Activated naive CD8-positive, alpha-beta T cell treated with anti-CD3 and anti-CD28 coated beads, Interleukin-2, amount 10 ng/mL, durations not matched to agents 7 days and 5 days (primary cell): ENCODE results near the gene TST. TPM values are rescaled to one million over a fixed set of nuclear protein-coding genes. Genes with fewer than 3 reads are reported as not detected.

ENCODE experiments used
- ATAC-seq: fragments of 150-1000 bp; cut with Tn5 transposase; one replicate; pipeline ENCODE4 v1.10.0; 2021; ENCODE audit warnings: low read depth, moderate library complexity
- POLR2A ChIA-PET: fragments of 350-600 bp; sonication (Branson Sonifier 250); formaldehyde crosslinking; loops from one replicate; lab custom pipeline; 2021; ENCODE audit warnings: antibody characterized with exemption; lab: Charles Lee
- DNase-seq: peaks from one replicate; pipeline ENCODE4 v3.0.0; 2021
- H3K27ac Mint-ChIP-seq: one replicate; pipeline ENCODE4 v1.8.0; 2022; ENCODE audit warnings: mild to moderate bottlenecking, mixed read lengths
- H3K27me3 Mint-ChIP-seq: one replicate; pipeline ENCODE4 v1.8.0; 2022; ENCODE audit warnings: mild to moderate bottlenecking, moderate library complexity, mixed read lengths
- H3K36me3 Mint-ChIP-seq: one replicate; pipeline ENCODE4 v1.8.0; 2021; ENCODE audit warnings: mild to moderate bottlenecking, mixed read lengths
- H3K4me1 Mint-ChIP-seq: one replicate; pipeline ENCODE4 v1.8.0; 2021; ENCODE audit warnings: mixed read lengths
- H3K4me3 Mint-ChIP-seq: one replicate; pipeline ENCODE4 v1.8.0; 2022; ENCODE audit warnings: mild to moderate bottlenecking, moderate library complexity, mixed read lengths
- H3K9me3 Mint-ChIP-seq: one replicate; pipeline ENCODE4 v1.8.0; 2021; ENCODE audit warnings: mixed read lengths
- total RNA-seq, 2 experiments: library from RNA; stranded (reverse); gene quantifications; one replicate each; pipeline ENCODE4 v1.2.3, GENCODE V29; 2021

The TST gene
- total RNA-seq, 2 experiments from 2014 or later, result 3.7 to 6.1 TPM

DNA sequence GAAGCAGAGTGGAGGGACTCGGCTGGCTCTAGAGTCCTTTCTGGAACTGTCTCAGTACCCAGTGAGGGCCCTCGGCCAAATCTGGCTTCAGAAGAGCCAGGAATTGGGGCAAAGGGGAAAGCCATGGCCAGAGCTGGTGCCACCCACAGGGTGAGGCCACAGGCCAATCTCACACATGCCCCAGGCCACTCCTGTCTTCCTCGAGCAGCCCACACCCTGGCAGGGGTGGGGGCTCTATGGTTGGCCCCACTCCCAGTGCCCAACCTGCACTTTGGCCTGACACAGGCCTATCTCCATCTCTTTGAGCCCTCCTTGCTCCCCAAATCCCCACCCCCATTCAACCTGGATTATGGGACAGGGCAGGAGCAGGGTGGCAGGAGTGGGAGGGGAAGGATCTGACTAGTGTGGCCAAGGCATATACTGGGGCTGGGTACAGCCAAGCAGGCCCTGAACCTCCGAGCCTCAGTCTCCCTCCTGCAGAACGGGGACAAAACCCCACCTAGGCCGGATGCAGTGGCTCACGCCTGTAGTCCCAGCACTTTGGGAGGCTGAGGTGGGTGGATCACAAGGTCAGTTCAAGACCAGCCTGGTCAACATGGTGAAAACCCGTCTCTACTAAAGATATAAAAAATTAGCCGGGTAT is 6.9 kb downstream of the TST start:
- H3K27me3 Mint-ChIP-seq, result peaks cover 10% of the 10 kb centered on the region
- no peak for ATAC-seq
- POLR2A ChIA-PET, result no interaction called here

DNA sequence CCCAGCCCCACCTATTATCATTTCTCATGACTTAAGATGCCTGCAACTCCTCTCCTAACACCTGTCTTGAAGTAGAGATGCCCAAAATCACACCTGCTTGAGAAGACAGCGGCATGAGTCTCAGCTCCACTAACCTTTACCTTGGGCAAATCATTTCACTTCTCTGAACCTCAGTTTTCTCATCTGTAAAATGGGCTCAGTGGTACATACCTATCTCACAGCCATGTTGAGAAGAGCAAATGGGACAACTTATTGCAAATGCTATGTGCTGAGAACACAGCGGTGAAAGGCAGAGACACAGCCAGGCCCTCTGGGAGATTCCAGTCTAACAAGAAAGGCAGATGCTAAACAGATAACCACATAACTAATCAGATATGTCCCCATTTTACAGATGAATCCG is 7.8 kb downstream of the TST start:
- ATAC-seq, result no peak
- POLR2A ChIA-PET, result interaction anchor here (0.6 kb wide), 1 partner anchor 30 kb away, joined by 6 read pairs; no protein-coding TSS in a partner anchor

More for the DNA sequence above, 6.9 kb downstream of the TST start:
- Mint-ChIP-seq H3K9me3 (no peaks in the 10 kb centered on the region), H3K4me1 (peaks cover 3% of the 10 kb centered on the region), H3K27ac (no peak overlapping the region), H3K36me3 (no peaks in the 10 kb centered on the region), H3K4me3 (no peak overlapping the region)
- no peak for DNase-seq

DNA sequence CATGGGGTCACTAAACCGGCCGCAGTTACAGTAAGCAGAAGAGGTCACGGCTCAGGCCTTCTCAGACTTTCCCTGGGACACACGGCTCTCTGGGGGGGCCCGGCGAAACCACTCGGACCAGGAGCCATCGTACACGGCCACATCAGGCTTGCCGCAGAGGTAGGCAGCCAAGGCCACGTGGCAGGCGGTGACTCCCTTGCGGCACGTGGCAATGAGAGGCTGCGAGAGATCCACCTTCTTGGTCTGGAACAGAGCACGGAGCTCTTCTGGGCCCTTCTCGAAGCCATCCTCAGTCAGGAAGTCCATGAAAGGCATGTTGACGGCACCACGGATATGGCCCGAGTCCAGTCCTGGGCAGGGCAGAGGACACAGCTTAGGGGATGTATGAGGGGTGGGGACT is 8.3 kb downstream of the TST start:
- POLR2A ChIA-PET, result interaction anchor here (0.6 kb wide), 1 partner anchor 30 kb away, joined by 6 read pairs; no protein-coding TSS in a partner anchor
- Mint-ChIP-seq H3K27me3 (peaks cover 21% of the 10 kb centered on the region), H3K27ac (no peak overlapping the region)

More for the DNA sequence above, 7.8 kb downstream of the TST start:
- Mint-ChIP-seq H3K4me1 (peaks cover 5% of the 10 kb centered on the region), H3K4me3 (no peak overlapping the region), H3K9me3 (no peaks in the 10 kb centered on the region), H3K36me3 (no peaks in the 10 kb centered on the region), H3K27ac (no peak overlapping the region), H3K27me3 (peaks cover 18% of the 10 kb centered on the region)
- DNase-seq, result no peak

DNA sequence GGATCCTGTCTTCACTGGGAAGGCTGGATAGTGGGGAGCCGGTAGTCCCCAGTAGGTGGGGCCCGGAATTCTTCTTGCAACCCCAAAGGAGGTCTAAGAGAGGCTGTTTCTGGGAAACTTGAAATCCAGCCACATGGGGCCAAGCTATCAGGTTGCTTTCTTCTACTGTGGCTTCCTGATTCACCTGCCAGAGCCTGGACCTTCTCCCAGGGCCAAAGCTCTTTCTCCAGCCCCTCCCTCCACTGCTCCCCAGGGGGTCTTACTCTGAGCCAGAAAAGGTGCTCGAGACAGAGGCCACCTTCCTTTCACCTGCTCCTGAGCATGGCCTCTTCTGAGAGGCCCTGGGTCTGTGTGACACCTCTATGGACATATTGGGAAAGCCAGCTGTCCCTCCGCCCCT is 9.1 kb downstream of the TST start:
- H3K4me3 Mint-ChIP-seq, result no peak overlapping the region
- DNase-seq, result peak; percentile 13
- H3K4me1 Mint-ChIP-seq, result peaks cover 5% of the 10 kb centered on the region
- H3K27me3 Mint-ChIP-seq, result peaks cover 27% of the 10 kb centered on the region
- no peaks in the 10 kb centered on the region for H3K36me3 Mint-ChIP-seq
- no peak for ATAC-seq
- H3K27ac Mint-ChIP-seq, result no peak overlapping the region
- no peaks in the 10 kb centered on the region for H3K9me3 Mint-ChIP-seq
- POLR2A ChIA-PET, result no interaction called here

More for the DNA sequence above, 8.3 kb downstream of the TST start:
- no peak for ATAC-seq
- H3K36me3 Mint-ChIP-seq, result no peaks in the 10 kb centered on the region
- H3K4me1 Mint-ChIP-seq, result peaks cover 5% of the 10 kb centered on the region
- DNase-seq, result peak; percentile 20
- H3K9me3 Mint-ChIP-seq, result no peaks in the 10 kb centered on the region
- H3K4me3 Mint-ChIP-seq, result no peak overlapping the region

DNA sequence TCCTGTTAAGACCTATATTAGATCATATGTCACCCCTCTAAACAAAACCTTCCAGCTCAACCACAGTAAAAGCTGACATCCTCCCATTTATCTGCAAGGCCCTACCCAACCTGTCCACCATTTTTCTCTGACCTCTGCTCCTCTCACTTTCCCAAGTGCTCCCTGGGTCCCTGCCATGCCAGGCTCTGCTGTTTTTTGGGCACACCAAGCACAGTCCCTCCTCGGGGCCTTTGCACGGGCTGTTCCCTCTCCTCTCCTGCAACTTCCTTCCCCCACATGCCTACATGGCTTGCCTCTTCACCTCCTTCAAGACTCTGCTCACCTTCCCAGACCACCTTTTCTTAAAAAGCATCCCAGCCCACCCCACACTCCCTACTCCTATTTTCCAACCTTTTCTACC is 9.8 kb downstream of the TST start:
- POLR2A ChIA-PET, result no interaction called here
- Mint-ChIP-seq H3K36me3 (no peaks in the 10 kb centered on the region), H3K27ac (no peak overlapping the region), H3K9me3 (no peaks in the 10 kb centered on the region), H3K4me1 (peaks cover 5% of the 10 kb centered on the region), H3K27me3 (peaks cover 32% of the 10 kb centered on the region), H3K4me3 (no peak overlapping the region)
- DNase-seq (peak; percentile 2), ATAC-seq (no peak)

DNA sequence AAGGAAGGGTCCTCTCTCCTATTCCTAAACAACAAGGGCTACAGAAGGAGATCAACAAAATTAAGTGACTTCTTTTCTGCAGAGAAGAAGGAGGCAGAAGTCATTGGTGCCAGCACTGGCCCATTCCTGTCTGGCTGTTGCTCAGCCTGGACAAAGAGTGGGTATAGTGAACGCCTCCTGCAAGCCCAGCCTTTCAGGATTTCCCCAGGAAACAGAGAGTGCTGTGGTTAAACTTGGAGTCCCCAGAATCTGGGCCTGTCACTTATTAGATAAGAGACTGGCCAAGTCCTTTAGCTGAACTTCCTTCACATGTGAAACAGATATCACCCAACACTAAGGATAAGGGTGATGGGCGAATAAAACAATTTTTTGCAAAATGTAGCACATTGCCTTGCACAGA is 10.9 kb downstream of the TST start:
- no peak for ATAC-seq
- no peak for DNase-seq
- H3K9me3 Mint-ChIP-seq, result no peaks in the 10 kb centered on the region
- H3K27ac Mint-ChIP-seq, result no peak overlapping the region
- H3K36me3 Mint-ChIP-seq, result no peaks in the 10 kb centered on the region
- H3K27me3 Mint-ChIP-seq, result peaks cover 35% of the 10 kb centered on the region
- peaks cover 5% of the 10 kb centered on the region for H3K4me1 Mint-ChIP-seq
- no peak overlapping the region for H3K4me3 Mint-ChIP-seq
- POLR2A ChIA-PET, result no interaction called here

DNA sequence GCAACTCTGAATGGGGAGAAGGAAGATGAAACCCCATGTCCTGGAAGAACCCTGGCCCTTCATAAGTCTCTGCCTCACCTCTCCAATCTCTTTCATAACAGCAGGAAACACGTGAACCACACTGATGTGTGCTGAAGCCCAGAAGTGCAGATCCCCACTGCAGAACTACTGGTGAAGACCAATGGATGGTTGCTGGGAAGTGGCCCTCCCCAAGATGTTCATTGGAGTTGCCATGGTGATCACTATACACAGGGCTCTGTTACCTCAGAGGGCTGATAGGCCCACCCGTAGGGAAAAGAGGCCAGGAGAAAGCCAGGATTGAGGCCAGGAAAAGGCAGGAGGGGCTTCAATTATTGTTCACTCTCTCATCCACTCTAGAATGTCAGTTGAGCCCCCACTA is 11.6 kb downstream of the TST start:
- POLR2A ChIA-PET, result no interaction called here
- Mint-ChIP-seq H3K4me1 (peaks cover 5% of the 10 kb centered on the region), H3K4me3 (no peak overlapping the region), H3K36me3 (no peaks in the 10 kb centered on the region), H3K27ac (no peak overlapping the region), H3K27me3 (peaks cover 37% of the 10 kb centered on the region), H3K9me3 (no peaks in the 10 kb centered on the region)
- ATAC-seq (no peak), DNase-seq (no peak)

DNA sequence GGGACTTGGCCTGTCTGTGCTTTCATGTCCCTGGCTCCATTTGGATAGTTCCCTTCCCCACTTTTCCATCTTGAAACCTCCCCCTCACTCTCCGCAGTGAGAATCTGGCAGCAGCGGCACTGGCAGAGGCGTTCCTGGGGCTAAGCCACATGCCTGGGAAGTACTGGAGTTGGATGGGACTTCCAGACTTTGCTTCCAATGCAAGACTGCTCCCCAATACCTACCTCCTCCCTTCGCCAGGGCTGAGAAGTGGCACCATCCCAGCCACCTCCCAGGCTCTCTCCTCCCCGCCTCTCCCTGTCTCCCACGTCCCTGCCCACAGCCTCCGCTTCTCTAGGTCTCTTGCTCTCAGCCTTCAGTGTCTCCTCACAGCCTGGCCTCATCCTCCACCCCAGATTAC is 16.6 kb downstream of the TST start:
- no peak overlapping the region for H3K4me3 Mint-ChIP-seq
- POLR2A ChIA-PET, result no interaction called here
- H3K36me3 Mint-ChIP-seq, result no peaks in the 10 kb centered on the region

DNA sequence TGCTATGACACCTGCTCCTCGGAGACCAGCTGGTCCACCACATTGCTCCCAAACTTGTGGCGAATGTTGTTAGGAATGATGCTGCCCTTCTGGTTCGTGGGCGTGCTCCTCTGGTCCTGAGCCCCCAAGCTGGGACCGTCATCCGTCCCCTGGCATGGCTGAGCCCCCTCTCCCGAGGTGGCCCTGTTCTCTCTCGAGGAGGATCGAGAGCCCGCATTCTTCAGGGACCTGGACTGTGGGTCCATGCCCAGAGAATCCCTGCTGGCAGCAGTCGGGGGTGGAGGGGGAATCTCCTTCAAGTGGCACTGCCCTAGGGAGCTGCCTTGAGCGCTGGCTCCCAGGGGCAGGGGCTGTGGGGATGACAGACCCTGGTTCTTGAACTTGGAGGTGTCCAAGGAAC is 17.4 kb downstream of the TST start:
- H3K4me3 Mint-ChIP-seq, result no peak overlapping the region
- H3K27ac Mint-ChIP-seq, result no peak overlapping the region
- no peaks in the 10 kb centered on the region for H3K36me3 Mint-ChIP-seq
- DNase-seq (peak; percentile 19), ATAC-seq (no peak)
- POLR2A ChIA-PET, result no interaction called here
- H3K4me1 Mint-ChIP-seq, result no peaks in the 10 kb centered on the region
- H3K27me3 Mint-ChIP-seq, result peaks cover 30% of the 10 kb centered on the region
- no peaks in the 10 kb centered on the region for H3K9me3 Mint-ChIP-seq

More for the DNA sequence above, 16.6 kb downstream of the TST start:
- ATAC-seq, result no peak
- peak; percentile 2 for DNase-seq
- H3K4me1 Mint-ChIP-seq, result peaks cover 3% of the 10 kb centered on the region
- H3K27me3 Mint-ChIP-seq, result peaks cover 34% of the 10 kb centered on the region
- no peak overlapping the region for H3K27ac Mint-ChIP-seq
- H3K9me3 Mint-ChIP-seq, result no peaks in the 10 kb centered on the region

DNA sequence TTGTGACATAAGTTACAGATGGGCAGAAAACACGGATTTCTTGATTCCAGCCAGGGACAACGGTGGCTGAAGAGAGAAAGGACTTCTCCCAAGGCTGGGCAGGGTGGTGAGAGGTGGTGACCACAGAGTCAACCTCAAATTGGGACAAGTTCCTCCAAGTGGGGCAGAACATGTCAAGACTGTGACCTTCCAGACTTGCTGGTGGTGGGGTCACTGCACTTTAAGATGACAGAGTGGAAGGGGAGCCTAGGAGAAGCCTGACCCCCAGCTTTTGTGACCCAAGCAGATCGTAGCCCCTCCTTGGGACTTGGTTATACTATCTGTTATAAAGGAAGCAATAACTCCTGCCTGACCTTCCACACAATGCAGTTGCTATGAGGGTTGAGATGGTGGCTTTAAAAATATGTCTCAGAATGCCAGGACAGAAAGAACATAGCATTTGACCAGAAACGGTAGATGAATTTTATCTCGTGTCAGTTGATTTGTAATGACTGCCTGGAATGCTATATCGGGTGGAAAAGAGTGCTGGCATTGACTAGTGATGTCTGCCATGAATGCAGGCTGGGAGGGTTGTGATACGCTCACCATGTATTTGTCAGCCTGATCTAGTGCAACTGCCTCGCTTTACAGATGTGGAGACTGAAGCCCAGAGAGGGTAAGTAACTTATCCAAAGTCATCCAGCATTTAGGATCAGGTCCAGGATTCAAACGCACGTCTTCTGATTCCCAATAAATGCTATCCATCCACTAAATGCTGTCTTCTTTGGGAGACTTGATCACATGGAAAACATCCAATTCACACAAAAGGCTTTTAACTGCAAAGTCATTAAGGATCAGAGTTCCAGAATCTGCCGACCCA is 18.3 kb downstream of the TST start:
- Mint-ChIP-seq H3K36me3 (no peaks in the 10 kb centered on the region), H3K9me3 (no peaks in the 10 kb centered on the region), H3K4me1 (no peaks in the 10 kb centered on the region), H3K4me3 (no peak overlapping the region), H3K27me3 (peaks cover 25% of the 10 kb centered on the region), H3K27ac (no peak overlapping the region)
- DNase-seq, result no peak
- ATAC-seq, result no peak
- POLR2A ChIA-PET, result no interaction called here

DNA sequence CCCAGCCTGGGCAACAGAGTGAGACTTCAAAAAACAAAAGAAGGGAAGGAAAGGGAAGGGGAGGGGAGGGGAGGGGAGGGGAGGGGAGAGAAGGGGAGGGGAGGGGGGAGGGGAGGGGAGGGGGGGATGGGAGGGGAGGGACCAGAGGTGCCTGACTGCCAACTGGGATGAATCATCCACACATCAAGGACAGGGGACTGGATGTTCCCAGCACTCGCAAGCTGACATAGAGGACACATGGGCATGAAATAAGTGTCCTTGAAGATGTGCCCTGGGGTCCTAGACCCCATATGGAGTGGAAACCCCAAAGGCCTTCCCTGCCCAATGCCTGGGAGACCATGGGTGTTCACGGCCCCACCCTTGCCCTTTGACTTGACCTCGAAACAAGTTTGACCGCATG is 19.8 kb downstream of the TST start:
- POLR2A ChIA-PET, result no interaction called here
- ATAC-seq (no peak), DNase-seq (no peak)
- Mint-ChIP-seq H3K9me3 (no peaks in the 10 kb centered on the region), H3K36me3 (no peaks in the 10 kb centered on the region), H3K27ac (no peak overlapping the region), H3K4me1 (no peaks in the 10 kb centered on the region), H3K4me3 (no peak overlapping the region), H3K27me3 (peaks cover 19% of the 10 kb centered on the region)

DNA sequence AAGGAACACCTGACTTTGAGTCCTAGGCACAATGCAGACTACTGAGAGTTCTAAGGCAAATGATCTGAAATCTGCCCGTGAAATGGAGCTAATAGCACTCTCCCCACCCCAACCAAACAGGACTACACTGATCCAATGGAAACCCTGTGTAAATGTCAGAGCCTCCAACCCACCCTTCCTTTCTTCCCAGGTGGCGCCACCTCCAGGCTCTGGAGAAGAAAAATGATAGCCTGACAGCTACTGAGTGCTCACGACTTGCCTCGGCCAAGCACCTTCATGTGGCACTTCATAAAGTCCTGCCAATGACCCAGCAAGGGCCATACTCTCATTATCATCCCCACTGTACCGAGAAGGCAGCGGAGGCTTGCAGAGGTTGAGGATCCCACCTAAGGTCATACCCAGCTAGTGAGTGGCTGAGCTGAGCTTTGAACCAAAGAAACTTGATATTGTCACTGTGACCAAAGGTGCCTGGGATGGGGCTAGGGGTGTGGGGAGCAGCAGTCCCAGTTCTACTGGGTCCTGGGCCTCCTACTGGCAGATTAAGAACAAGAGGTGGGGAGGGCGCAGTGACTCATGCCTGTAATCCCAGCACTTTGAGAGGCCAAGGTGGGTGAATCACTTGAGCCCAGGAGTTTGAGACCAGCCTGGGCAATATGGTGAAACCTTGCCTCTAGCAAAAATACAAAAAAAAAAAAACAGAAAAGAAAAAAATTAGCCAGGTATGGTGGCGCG is 20.5 kb downstream of the TST start:
- no peaks in the 10 kb centered on the region for H3K4me1 Mint-ChIP-seq
- H3K27me3 Mint-ChIP-seq, result peaks cover 18% of the 10 kb centered on the region
- POLR2A ChIA-PET, result no interaction called here
- no peak for DNase-seq
- H3K4me3 Mint-ChIP-seq, result no peak overlapping the region
- H3K36me3 Mint-ChIP-seq, result no peaks in the 10 kb centered on the region
- no peak overlapping the region for H3K27ac Mint-ChIP-seq
- no peak for ATAC-seq
- no peaks in the 10 kb centered on the region for H3K9me3 Mint-ChIP-seq

DNA sequence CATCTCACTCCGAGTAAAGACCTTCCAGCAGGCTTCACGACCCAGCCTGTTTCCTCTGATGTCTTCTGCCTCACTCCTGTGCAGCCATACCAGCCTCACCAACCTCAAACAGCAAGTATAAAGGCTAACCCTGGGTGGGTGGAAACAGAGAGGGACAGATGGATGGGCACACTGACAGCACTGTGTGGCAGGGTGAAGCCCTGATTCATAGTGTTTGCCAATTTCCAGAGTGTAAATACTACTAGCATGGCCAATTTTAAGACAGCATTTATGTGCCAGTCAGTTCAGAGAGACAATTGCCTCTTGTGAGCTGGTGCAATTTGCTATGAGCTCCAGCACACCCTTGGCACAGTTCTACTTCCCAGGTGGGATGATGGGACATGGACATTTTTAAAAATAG is 21.5 kb downstream of the TST start:
- Mint-ChIP-seq H3K27me3 (peaks cover 16% of the 10 kb centered on the region), H3K27ac (no peak overlapping the region), H3K36me3 (no peaks in the 10 kb centered on the region), H3K4me1 (no peaks in the 10 kb centered on the region), H3K9me3 (no peaks in the 10 kb centered on the region), H3K4me3 (no peak overlapping the region)
- DNase-seq (no peak), ATAC-seq (no peak)
- POLR2A ChIA-PET, result no interaction called here
